ENCODE results near the gene IVNS1ABP.

GRCh38 chr1:185334182-185334581, 17.1 kb upstream of the IVNS1ABP start:
- TF ChIP-seq CTCF (conservative IDR thresholded peaks at IDR 0.05 in 1 of 2, IDR thresholded peaks at IDR 0.05 in 1 of 2; ENCODE audit: extremely low read depth in 1 of 2, insufficient read depth in 1 of 2, low read depth in 1 of 2, low read length in 2 of 2) (no peak), EZH2 (IDR thresholded peaks at IDR 0.05; ENCODE audit: borderline replicate concordance, low read length) (no peak)
